ENCODE measurements around the gene TMPRSS3.

Gene TMPRSS3

DNA sequence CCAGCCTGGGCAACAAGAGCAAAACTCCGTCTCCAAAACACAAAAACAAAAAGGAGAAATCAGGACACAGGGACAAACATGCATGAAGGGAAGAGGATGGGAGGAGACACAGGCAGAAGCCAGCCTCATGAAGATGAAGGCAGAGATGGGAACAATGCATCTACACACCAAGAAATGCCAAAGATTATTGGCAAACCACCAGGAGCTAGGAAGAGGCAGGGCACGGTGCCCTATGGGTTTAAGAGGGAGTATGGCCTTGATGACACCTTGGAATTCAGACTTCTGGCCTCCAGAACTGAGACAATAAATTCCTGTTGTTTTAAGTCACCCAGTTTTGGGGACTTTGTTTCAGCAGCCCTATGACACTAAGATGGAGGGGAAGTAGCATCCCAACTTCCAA lies 5.2 kb downstream of the TMPRSS3 start:
- Histone ChIP-seq H3K9me3 (ENCODE audit: control insufficient read depth, low read length) (no peaks in the 10 kb centered on the region), H3K4me1 (ENCODE audit: control insufficient read depth, insufficient read depth, low read length) (peaks cover 3% of the 10 kb centered on the region), H3K27me3 (ENCODE audit: control insufficient read depth, insufficient read depth, low read length, poor library complexity, severe bottlenecking) (peaks cover 7% of the 10 kb centered on the region), H3K4me3 (ENCODE audit: insufficient read depth, low read depth, low read length) (no peak overlapping the region), H3K27ac (ENCODE audit: insufficient read depth, low read depth, low read length, poor library complexity, severe bottlenecking) (no peak overlapping the region), H3K36me3 (ENCODE audit: control insufficient read depth, insufficient read depth, low read length) (no peaks in the 10 kb centered on the region)
- 92% methylated on average over 2 of the region's 2 CpGs for WGBS, 2 experiments

- H3K4me1 ChIP-seq (ENCODE audit: control insufficient read depth, insufficient read depth, low read length), result peaks cover 3% of the 10 kb centered on the region
- H3K36me3 ChIP-seq (ENCODE audit: control insufficient read depth, insufficient read depth, low read length), result no peaks in the 10 kb centered on the region
- 85 to 90% methylated on average over 5 of the region's 5 CpGs for WGBS, 2 experiments
- H3K27ac ChIP-seq (ENCODE audit: insufficient read depth, low read depth, low read length, poor library complexity, severe bottlenecking), result no peak overlapping the region
- H3K9me3 ChIP-seq (ENCODE audit: control insufficient read depth, low read length), result no peaks in the 10 kb centered on the region
- H3K27me3 ChIP-seq (ENCODE audit: control insufficient read depth, insufficient read depth, low read length, poor library complexity, severe bottlenecking), result peaks cover 7% of the 10 kb centered on the region
- no peak overlapping the region for H3K4me3 ChIP-seq (ENCODE audit: insufficient read depth, low read depth, low read length)
These were observed 5.7 kb downstream of the TMPRSS3 start for GRCh38 chr21:42390193-42390592.

- H3K27ac ChIP-seq (ENCODE audit: insufficient read depth, low read depth, low read length, poor library complexity, severe bottlenecking), result no peak overlapping the region
- peaks cover 7% of the 10 kb centered on the region for H3K27me3 ChIP-seq (ENCODE audit: control insufficient read depth, insufficient read depth, low read length, poor library complexity, severe bottlenecking)
- WGBS, 2 experiments, result 41 to 47% methylated on average over 6 of the region's 6 CpGs
- no peaks in the 10 kb centered on the region for H3K36me3 ChIP-seq (ENCODE audit: control insufficient read depth, insufficient read depth, low read length)
- H3K4me1 ChIP-seq (ENCODE audit: control insufficient read depth, insufficient read depth, low read length), result peaks cover 3% of the 10 kb centered on the region
- no peaks in the 10 kb centered on the region for H3K9me3 ChIP-seq (ENCODE audit: control insufficient read depth, low read length)
- H3K4me3 ChIP-seq (ENCODE audit: insufficient read depth, low read depth, low read length), result no peak overlapping the region
These were observed 6.4 kb downstream of the TMPRSS3 start for GRCh38 chr21:42389449-42389835.

DNA sequence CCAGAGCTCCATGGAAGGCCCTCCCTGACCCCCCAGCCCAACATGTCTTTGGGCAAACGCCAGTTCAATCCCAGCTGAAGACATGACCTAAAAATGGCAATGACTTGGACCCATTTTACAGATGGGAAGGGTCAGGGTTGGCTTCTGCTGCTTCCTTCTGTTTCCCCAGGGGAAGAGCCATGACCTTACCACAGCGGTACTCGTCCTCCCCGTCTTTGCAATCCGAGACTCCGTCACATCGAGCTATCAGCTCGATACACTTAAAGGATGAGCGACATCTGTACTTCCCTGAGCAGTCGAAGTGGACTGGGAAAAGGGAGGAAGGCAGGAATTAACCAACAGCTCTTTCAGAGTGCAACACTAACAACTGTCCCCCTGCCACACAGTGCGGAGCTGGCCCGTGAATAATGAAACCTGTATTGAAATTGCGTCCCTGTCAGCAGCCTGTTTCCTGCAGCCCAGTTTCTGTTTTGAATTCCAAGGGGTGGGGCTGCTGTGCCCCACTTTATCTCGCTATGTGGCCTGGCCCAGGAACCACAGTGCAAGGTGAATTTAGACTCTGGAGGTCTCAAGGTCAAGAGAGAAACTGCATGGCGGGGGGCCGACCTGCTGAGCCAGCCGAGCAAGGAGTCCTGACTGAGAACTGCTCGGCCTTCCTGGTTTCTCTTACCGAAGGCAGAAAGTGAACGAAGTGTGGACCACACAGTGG lies 7.0 kb downstream of the TMPRSS3 start:
- H3K4me1 ChIP-seq (ENCODE audit: control insufficient read depth, insufficient read depth, low read length), result peaks cover 3% of the 10 kb centered on the region
- H3K27me3 ChIP-seq (ENCODE audit: control insufficient read depth, insufficient read depth, low read length, poor library complexity, severe bottlenecking), result peaks cover 7% of the 10 kb centered on the region
- 71 to 73% methylated on average over 20 of the region's 20 CpGs for WGBS, 2 experiments
- H3K27ac ChIP-seq (ENCODE audit: insufficient read depth, low read depth, low read length, poor library complexity, severe bottlenecking), result no peak overlapping the region
- no peaks in the 10 kb centered on the region for H3K9me3 ChIP-seq (ENCODE audit: control insufficient read depth, low read length)
- no peaks in the 10 kb centered on the region for H3K36me3 ChIP-seq (ENCODE audit: control insufficient read depth, insufficient read depth, low read length)
- H3K4me3 ChIP-seq (ENCODE audit: insufficient read depth, low read depth, low read length), result no peak overlapping the region

GRCh38 chr21:42387843-42388340 lies 8.0 kb downstream of the TMPRSS3 start:
- Histone ChIP-seq H3K4me1 (ENCODE audit: control insufficient read depth, insufficient read depth, low read length) (peaks cover 3% of the 10 kb centered on the region), H3K27me3 (ENCODE audit: control insufficient read depth, insufficient read depth, low read length, poor library complexity, severe bottlenecking) (peaks cover 7% of the 10 kb centered on the region), H3K27ac (ENCODE audit: insufficient read depth, low read depth, low read length, poor library complexity, severe bottlenecking) (no peak overlapping the region), H3K9me3 (ENCODE audit: control insufficient read depth, low read length) (no peaks in the 10 kb centered on the region), H3K4me3 (ENCODE audit: insufficient read depth, low read depth, low read length) (no peak overlapping the region), H3K36me3 (ENCODE audit: control insufficient read depth, insufficient read depth, low read length) (no peaks in the 10 kb centered on the region)
- WGBS, 2 experiments, result 96% methylated on average over 6 of the region's 6 CpGs

DNA sequence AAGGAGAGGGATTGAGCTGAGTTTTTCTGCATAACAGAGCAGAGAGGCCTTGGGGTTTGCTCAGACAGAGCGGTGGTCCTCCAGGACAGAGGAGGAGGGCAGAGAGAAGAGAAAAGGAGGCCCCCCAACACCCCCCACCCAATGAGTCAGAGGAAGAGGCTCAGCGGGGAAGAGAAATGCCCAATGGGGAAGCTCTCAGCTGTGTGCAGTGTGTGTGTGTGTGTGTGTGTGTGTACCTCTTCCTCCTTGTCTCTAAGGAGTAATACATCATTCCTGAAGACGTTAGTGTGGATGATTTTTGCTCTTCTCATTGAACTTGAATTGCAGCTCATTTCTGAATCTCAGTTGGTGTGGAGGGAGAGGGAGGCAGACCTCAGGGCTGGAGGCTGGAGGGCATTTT lies 8.7 kb downstream of the TMPRSS3 start:
- Histone ChIP-seq H3K27me3 (ENCODE audit: control insufficient read depth, insufficient read depth, low read length, poor library complexity, severe bottlenecking) (peaks cover 7% of the 10 kb centered on the region), H3K4me3 (ENCODE audit: insufficient read depth, low read depth, low read length) (no peak overlapping the region), H3K36me3 (ENCODE audit: control insufficient read depth, insufficient read depth, low read length) (no peaks in the 10 kb centered on the region), H3K4me1 (ENCODE audit: control insufficient read depth, insufficient read depth, low read length) (peaks cover 3% of the 10 kb centered on the region), H3K9me3 (ENCODE audit: control insufficient read depth, low read length) (no peaks in the 10 kb centered on the region), H3K27ac (ENCODE audit: insufficient read depth, low read depth, low read length, poor library complexity, severe bottlenecking) (no peak overlapping the region)
- 67 to 78% methylated on average over 3 of the region's 3 CpGs for WGBS, 2 experiments

GRCh38 chr21:42386034-42386591 lies 9.7 kb downstream of the TMPRSS3 start:
- WGBS, 2 experiments, result 94 to 96% methylated on average over 11 of the region's 11 CpGs
- peaks cover 3% of the 10 kb centered on the region for H3K4me1 ChIP-seq (ENCODE audit: control insufficient read depth, insufficient read depth, low read length)
- no peak overlapping the region for H3K27ac ChIP-seq (ENCODE audit: insufficient read depth, low read depth, low read length, poor library complexity, severe bottlenecking)
- H3K4me3 ChIP-seq (ENCODE audit: insufficient read depth, low read depth, low read length), result no peak overlapping the region
- H3K27me3 ChIP-seq (ENCODE audit: control insufficient read depth, insufficient read depth, low read length, poor library complexity, severe bottlenecking), result peaks cover 3% of the 10 kb centered on the region
- H3K9me3 ChIP-seq (ENCODE audit: control insufficient read depth, low read length), result no peaks in the 10 kb centered on the region
- no peaks in the 10 kb centered on the region for H3K36me3 ChIP-seq (ENCODE audit: control insufficient read depth, insufficient read depth, low read length)

DNA sequence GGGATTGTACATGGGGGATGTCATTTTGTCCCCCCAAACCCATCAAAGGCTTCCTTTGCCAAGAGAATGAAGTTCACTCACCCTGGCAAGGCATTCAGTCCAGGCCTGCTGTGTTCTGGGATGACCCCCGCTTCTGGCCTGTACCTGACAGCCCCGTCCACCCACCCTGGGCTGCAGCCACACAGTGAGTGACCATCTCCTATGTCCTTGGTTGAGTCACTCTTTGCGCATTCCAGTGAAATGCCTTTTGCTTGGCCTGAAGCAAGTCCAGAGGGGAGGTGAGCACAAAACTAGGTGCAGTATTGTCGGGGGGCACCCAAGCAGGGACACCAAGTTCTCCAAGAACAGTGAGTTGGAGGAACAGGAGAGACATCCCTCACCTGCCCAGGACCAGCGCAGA lies 10.2 kb downstream of the TMPRSS3 start:
- WGBS, 2 experiments, result 93 to 96% methylated on average over 5 of the region's 5 CpGs
- no peak overlapping the region for H3K4me3 ChIP-seq (ENCODE audit: insufficient read depth, low read depth, low read length)
- peaks cover 3% of the 10 kb centered on the region for H3K4me1 ChIP-seq (ENCODE audit: control insufficient read depth, insufficient read depth, low read length)
- no peaks in the 10 kb centered on the region for H3K36me3 ChIP-seq (ENCODE audit: control insufficient read depth, insufficient read depth, low read length)
- no peaks in the 10 kb centered on the region for H3K9me3 ChIP-seq (ENCODE audit: control insufficient read depth, low read length)
- H3K27ac ChIP-seq (ENCODE audit: insufficient read depth, low read depth, low read length, poor library complexity, severe bottlenecking), result no peak overlapping the region
- H3K27me3 ChIP-seq (ENCODE audit: control insufficient read depth, insufficient read depth, low read length, poor library complexity, severe bottlenecking), result no peaks in the 10 kb centered on the region

GRCh38 chr21:42384989-42385388 lies 10.9 kb downstream of the TMPRSS3 start:
- no peaks in the 10 kb centered on the region for H3K36me3 ChIP-seq (ENCODE audit: control insufficient read depth, insufficient read depth, low read length)
- WGBS, 2 experiments, result 92 to 95% methylated on average over 2 of the region's 2 CpGs
- peaks cover 3% of the 10 kb centered on the region for H3K4me1 ChIP-seq (ENCODE audit: control insufficient read depth, insufficient read depth, low read length)
- H3K4me3 ChIP-seq (ENCODE audit: insufficient read depth, low read depth, low read length), result no peak overlapping the region
- H3K27me3 ChIP-seq (ENCODE audit: control insufficient read depth, insufficient read depth, low read length, poor library complexity, severe bottlenecking), result no peaks in the 10 kb centered on the region
- no peaks in the 10 kb centered on the region for H3K9me3 ChIP-seq (ENCODE audit: control insufficient read depth, low read length)
- no peak overlapping the region for H3K27ac ChIP-seq (ENCODE audit: insufficient read depth, low read depth, low read length, poor library complexity, severe bottlenecking)

- Histone ChIP-seq H3K36me3 (ENCODE audit: control insufficient read depth, insufficient read depth, low read length) (no peaks in the 10 kb centered on the region), H3K27ac (ENCODE audit: insufficient read depth, low read depth, low read length, poor library complexity, severe bottlenecking) (no peak overlapping the region), H3K27me3 (ENCODE audit: control insufficient read depth, insufficient read depth, low read length, poor library complexity, severe bottlenecking) (no peaks in the 10 kb centered on the region), H3K4me1 (ENCODE audit: control insufficient read depth, insufficient read depth, low read length) (no peaks in the 10 kb centered on the region), H3K4me3 (ENCODE audit: insufficient read depth, low read depth, low read length) (no peak overlapping the region), H3K9me3 (ENCODE audit: control insufficient read depth, low read length) (no peaks in the 10 kb centered on the region)
- 89 to 92% methylated on average over 8 of the region's 8 CpGs for WGBS, 2 experiments
These were observed 11.5 kb downstream of the TMPRSS3 start for GRCh38 chr21:42384156-42384945.
